NCI-H774 (cell line): ENCODE results near the gene ARAF.

Source experiments
- DNase-seq: peaks from one replicate; lab custom pipeline; 2025; lab: John Stamatoyannopoulos, UW

ARAF gene

DNA sequence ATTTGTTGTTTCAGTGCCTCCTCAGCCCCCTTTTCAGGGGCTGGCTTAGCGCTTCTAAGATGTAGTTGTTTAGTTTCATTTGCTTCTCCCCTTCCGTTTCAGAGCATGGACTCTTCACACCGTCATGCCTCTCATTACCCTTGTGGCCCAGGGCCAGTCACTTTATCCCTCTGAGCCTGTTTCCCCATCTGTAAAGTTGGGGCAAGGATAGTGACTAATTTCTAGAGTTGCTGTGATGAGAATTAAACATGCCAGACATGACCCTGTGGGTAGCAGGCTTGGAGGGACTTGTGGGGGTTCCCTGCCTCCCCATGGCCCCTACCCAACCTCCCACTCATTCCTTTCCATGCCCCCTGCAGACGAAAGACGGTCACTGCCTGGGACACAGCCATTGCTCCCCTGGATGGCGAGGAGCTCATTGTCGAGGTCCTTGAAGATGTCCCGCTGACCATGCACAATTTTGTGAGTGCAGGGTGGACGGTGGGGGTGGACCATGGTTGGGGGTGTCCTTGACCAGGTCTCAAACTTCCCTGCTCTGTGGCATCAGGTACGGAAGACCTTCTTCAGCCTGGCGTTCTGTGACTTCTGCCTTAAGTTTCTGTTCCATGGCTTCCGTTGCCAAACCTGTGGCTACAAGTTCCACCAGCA lies 3.6 kb downstream of the ARAF start:
- no peak for DNase-seq

DNA sequence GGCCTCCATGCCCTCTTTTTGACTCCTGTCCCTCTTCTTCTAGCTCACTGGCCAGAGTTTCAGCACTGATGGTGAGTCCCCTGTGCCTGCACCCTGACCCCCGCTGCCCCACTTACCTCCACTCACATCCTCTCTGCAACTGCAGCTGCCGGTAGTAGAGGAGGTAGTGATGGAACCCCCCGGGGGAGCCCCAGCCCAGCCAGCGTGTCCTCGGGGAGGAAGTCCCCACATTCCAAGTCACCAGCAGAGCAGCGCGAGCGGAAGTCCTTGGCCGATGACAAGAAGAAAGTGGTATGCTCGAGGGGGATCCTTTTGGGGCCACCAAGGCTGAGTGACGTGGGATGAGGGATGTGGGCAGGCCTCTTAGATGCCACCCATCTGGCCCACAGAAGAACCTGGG lies 5.8 kb downstream of the ARAF start:
- no peak for DNase-seq

GRCh38 chrX:47568656-47569295 lies 7.8 kb downstream of the ARAF start:
- no peak for DNase-seq

- no peak for DNase-seq
Measured at GRCh38 chrX:47570794-47571193, 9.8 kb downstream of the ARAF start.

- no peak for DNase-seq
Measured at GRCh38 chrX:47571215-47571614, 10.2 kb downstream of the ARAF start.

GRCh38 chrX:47571896-47572295 lies 10.9 kb downstream of the ARAF start:
- DNase-seq: no peak

GRCh38 chrX:47572773-47573340 lies 11.9 kb downstream of the ARAF start:
- DNase-seq: no peak

- DNase-seq: no peak
Measured at GRCh38 chrX:47573341-47574075, 12.5 kb downstream of the ARAF start.

DNA sequence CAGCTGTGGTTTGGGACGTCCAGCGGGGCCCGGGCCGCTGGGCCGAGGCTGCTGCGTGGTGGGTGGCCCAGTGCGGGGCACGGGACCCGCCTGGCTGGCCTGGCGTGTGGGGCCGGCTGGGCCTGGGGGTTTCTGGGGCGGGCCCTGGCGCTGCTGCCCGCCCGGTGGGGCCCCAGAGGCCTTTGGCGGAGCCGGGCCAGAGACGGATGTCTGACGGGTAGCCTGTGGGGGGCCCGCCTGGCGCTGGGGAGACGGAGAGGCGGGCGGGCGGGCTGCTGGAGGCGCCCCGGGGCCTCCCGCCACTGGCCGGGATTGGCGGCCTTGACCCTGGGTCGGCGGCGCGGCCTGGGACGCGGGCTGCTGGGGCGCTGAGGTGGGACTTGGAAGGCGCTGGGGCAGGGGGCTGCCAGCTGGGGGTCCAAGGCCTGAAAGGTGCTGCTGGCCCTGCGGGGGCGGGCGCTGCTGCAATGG lies 13.1 kb downstream of the ARAF start:
- DNase-seq: no peak

DNA sequence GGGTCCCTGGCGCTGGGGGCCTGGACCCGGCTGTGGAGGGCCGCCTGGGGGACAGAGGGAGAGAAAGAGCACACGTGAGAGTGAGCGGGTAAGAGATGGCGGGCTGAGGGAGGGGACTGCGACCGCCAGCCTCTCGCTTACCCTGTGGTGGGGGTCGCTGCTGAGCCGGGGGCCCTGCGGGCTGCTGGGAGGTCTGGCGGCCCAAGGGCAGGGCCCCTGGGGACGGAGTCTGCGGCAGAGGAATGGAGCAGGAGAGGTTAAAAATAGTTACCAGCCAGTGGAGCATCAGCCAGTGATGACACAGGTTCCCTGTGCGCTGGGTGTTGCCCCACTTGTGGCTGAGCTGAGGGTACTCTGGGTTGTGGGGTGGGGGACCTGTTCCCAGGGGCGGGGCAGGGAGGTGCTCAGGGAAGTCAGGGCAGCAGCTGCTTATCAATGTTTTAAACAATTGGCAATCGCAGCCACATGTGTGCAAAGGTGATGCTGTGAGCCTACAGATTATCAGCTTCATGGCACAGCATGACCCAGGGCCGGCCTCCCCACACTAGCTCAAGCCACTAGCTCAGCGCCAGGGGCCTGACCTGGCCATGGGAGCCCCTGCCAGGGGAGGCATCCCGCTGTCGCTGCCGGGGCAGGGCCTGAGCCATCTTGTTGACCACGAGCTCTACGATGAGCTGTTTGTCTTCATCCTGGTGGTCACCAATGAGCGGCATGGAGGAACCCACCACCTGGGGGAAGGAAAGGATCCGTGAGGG lies 13.7 kb downstream of the ARAF start:
- no peak for DNase-seq

DNA sequence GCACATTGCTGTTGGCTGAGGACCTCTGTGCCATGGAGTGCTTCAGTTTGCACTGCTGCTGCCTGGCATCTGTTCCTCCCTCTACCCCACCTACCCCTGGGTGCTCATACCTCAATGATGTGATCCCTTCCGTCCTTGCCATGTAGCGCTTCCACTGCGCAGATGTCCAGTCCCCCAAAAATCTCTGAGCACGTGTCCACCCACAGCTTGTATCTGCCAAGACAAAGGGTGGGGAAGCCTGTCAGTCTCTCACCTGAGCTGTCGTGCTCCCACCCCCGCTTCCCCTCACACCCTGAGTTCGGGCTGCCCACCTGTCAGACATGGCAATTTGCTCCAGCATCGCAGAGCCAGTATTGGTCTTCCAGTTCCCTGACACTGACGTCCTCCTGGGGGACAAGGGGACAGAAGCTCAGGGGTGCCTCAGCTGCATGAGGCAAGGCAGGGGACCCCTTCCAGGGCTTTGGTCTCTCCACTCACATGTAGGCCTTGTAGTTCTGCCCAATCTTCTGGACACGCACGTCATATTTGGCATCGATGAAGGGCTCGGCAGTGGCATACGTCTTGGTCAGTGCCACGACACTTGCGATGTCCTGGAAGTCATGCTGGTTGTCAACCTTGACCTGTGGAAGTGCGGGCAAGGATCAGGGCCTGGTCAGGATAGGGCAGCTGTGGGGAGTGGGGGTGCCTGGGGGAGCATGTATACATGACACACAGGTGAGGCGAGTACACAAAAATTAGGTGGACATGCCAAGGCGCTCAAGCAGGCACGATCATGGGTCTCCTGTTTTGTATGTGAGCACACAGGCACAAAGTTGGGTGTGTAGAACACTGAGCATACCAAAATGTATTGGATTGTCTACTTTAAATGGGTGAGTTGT lies 15.3 kb downstream of the ARAF start:
- no peak for DNase-seq

DNA sequence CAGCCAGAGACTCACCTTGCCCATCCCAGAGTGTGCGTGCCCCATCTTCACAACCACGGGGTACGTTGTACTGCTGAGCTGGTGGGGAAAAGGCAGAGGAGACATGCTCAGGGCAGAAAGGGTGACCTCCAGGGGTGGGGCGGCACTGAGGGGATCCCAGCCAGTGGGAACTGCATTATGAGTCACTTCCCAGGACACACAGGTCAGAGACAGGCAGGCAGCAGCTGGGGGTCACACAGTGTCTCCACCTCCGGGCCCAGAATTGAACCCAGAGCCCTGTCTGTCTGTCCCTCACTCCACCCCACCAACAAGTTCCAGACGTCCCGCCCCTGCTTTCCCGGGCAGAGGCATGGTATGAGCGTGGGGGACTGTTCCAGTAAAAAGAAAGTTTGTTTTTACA lies 16.4 kb downstream of the ARAF start:
- DNase-seq: no peak

DNA sequence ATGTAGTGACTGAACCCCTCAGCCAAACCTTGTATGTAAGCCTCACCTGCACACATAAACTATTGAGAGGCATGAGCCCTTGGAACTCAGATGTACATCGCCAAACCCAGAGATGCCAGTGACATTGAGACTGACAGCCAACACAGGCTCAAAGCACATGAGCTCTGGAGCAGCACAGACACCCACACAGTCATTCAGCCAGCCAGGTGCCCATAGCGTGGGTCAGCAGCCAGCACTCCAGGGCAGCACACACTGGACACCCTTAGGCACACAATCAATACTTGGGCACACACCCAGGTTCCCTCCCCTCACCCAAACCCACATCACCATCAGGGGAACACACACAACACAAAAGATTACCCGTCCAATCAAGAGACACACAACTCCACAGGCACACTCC lies 16.9 kb downstream of the ARAF start:
- no peak for DNase-seq

GRCh38 chrX:47578692-47579091 lies 17.7 kb downstream of the ARAF start:
- DNase-seq: no peak

DNA sequence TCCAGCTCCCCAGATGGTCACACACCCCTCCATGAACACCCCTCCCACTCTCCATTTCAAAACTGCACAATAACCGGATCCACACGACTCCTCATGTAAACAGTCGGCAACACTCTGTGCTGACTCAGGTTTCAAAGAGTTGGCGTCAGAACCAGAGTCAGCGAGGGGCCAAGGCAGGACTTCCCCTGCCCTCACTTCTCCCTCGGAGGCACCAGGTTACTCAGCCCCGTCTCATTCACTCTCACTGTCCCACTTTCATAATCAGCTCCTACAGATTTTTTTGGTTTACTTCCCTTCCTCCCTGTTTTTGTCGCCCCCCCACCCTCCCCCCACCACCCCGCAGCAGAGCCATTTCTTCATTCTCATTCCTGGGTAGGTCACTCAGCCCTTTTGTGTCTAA lies 18.5 kb downstream of the ARAF start:
- DNase-seq: no peak

DNA sequence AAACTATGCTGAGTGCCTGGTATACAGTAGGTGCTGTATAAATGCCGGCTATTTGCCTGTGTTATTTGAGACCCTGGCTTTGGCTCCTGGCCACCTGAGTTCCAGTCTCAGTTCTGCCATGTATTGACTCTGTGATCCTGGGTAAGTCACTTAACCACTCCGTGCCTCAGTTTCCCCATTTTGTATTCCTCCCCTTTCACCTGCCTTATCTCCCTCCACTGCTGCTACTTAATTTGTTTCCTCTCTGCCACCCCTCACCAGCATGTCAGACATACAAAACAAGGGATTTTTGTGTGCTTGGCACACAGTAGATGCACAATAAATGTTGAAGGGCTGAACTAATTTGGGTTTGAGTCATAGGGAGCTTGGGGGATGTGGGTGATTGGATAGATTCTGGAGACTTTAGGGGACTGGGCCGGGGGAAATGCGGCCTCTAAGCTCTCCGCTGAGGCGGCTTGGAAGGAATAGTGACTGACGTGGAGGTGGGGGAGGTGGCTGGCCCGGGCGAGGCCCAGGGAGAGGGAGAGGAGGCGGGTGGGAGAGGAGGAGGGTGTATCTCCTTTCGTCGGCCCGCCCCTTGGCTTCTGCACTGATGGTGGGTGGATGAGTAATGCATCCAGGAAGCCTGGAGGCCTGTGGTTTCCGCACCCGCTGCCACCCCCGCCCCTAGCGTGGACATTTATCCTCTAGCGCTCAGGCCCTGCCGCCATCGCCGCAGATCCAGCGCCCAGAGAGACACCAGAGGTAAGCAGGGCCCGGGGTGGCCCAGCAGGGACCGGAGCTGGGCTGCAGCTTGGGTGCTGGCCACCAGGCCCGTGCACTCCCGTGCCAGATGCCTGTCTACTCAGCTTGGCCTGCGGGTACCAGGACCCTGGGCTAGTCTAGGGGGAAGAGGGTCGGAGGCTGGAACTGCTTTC lies 21.0 kb downstream of the ARAF start, which contains the start of gene TIMP1:
TSS of gene TIMP1 (plus strand) at position 706 of the 917 bp plus-strand sequence. CDS start 980 bp downstream, outside the sequence.
- DNase-seq: no peak

DNA sequence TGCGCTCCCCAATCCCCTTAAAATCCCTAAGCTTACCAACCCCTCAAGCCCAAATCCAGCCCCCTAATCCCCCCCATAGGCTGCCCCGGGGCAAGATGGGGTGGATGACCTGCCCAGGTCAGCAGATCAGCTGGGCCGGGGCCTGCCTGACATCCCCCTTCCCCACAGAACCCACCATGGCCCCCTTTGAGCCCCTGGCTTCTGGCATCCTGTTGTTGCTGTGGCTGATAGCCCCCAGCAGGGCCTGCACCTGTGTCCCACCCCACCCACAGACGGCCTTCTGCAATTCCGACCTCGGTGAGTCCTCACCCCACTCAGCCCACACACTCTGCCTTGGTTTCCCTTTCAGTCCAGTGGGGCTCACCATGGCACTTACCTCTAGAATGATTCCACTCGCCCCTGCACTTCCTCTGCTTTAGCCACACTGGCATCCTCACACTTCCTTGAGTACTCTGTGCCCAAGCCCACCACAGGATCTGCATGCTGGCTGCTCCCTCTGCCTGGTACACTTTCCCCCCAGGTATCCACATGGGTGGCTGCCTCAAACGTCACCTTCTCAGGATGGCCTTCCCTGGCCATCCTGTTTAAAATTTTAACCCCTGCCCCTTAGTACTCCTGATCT lies 22.3 kb downstream of the ARAF start:
- no peak for DNase-seq

DNA sequence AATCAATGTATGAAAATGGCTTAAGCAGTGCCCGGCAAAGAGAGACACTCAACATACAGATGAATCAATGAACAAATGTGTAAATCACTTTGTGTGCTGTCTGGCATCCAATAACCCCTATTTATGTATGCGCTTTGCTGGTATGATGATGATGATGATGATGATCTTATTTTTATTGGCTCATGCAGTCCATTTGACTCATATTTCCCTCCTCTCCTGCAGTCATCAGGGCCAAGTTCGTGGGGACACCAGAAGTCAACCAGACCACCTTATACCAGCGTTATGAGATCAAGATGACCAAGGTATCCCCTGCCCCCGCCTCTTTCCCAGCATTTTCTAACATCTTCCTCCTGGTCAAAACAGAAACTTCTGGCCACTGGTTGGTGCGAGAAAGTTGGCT lies 23.7 kb downstream of the ARAF start:
- DNase-seq: no peak

DNA sequence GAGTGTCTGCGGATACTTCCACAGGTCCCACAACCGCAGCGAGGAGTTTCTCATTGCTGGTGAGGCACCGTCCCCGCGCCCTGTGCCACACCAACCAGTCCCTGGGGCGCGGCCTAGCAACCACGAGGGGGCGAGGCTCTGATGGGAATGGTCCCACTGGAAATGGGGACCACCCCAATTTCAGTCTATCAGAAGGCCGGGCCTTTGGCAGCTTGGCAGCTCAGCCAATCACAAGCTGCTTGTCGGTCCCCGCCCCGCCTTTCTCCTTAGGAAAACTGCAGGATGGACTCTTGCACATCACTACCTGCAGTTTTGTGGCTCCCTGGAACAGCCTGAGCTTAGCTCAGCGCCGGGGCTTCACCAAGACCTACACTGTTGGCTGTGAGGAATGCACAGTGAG lies 24.3 kb downstream of the ARAF start:
- DNase-seq: no peak
